Activated naive CD8-positive, alpha-beta T cell treated with anti-CD3 and anti-CD28 coated beads, Interleukin-2, amount 10 ng/mL, durations not matched to agents 7 days and 5 days (primary cell): ENCODE data around the gene SLC30A3. TPM values are rescaled to one million over a fixed set of nuclear protein-coding genes. Genes with fewer than 3 reads are reported as not detected.

Experiments used
- ATAC-seq: fragments of 150-1000 bp; cut with Tn5 transposase; one replicate; pipeline ENCODE4 v1.10.0; 2021; ENCODE audit warnings: low read depth, moderate library complexity
- POLR2A ChIA-PET: fragments of 350-600 bp; sonication (Branson Sonifier 250); formaldehyde crosslinking; loops from one replicate; lab custom pipeline; 2021; ENCODE audit warnings: antibody characterized with exemption; lab: Charles Lee
- DNase-seq: peaks from one replicate; pipeline ENCODE4 v3.0.0; 2021
- H3K27ac Mint-ChIP-seq: one replicate; pipeline ENCODE4 v1.8.0; 2022; ENCODE audit warnings: mild to moderate bottlenecking, mixed read lengths
- H3K27me3 Mint-ChIP-seq: one replicate; pipeline ENCODE4 v1.8.0; 2022; ENCODE audit warnings: mild to moderate bottlenecking, moderate library complexity, mixed read lengths
- H3K36me3 Mint-ChIP-seq: one replicate; pipeline ENCODE4 v1.8.0; 2021; ENCODE audit warnings: mild to moderate bottlenecking, mixed read lengths
- H3K4me1 Mint-ChIP-seq: one replicate; pipeline ENCODE4 v1.8.0; 2021; ENCODE audit warnings: mixed read lengths
- H3K4me3 Mint-ChIP-seq: one replicate; pipeline ENCODE4 v1.8.0; 2022; ENCODE audit warnings: mild to moderate bottlenecking, moderate library complexity, mixed read lengths
- H3K9me3 Mint-ChIP-seq: one replicate; pipeline ENCODE4 v1.8.0; 2021; ENCODE audit warnings: mixed read lengths
- total RNA-seq, 2 experiments: library from RNA; stranded (reverse); gene quantifications; one replicate each; pipeline ENCODE4 v1.2.3, GENCODE V29; 2021

SLC30A3 gene
- total RNA-seq, 2 experiments from 2014 or later, result 0.34 to 0.64 TPM

DNA sequence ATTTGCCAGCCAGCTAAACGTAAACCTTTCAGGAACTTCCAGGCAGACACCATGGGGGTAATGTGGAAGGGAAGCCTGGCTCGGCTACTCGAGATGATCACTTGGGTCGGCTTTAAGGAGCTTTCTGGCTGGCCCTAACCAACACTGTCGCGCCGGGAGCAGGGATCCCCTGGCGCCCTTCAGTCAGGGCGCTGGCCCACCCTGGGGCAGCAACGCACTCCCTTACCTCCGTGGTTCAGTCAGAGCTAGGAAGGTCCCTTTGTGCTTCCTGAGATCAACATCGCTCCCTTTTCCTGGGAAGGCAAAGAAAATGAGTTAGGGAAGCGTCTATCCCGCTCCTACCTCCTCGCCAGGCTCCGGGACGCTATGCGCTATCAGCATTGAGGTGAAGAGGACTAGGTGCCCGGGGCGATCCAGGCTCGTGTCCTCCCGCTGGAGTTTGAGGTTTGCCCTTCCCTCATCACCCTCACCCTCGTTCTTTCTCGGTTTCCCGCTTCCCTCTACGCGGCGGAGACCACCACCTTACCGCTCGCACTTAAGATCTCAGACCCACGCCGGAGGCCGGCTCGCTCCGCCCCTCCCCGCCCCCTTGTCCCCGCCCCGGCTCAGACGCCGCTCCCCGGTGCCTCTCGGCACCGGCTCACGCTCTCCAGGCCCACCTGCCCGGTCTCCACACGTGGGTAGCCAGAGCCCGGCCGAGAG is 51.5 kb downstream of the SLC30A3 start:
- DNase-seq (no peak), ATAC-seq (no peak)
- H3K4me1 Mint-ChIP-seq, result peaks cover 22% of the 10 kb centered on the region
- peak overlapping the region; percentile 99 for H3K4me3 Mint-ChIP-seq
- H3K27ac Mint-ChIP-seq, result peak overlapping the region; percentile 85
- POLR2A ChIA-PET, result interaction anchor here (0.6 to 1.8 kb wide), 15 partner anchors 12 to 235 kb away, joined by 3 to 12 read pairs (median 3); partner anchors contain the start of genes AGBL5, OST4, PPM1G and PREB
- H3K27me3 Mint-ChIP-seq, result no peaks in the 10 kb centered on the region
- H3K9me3 Mint-ChIP-seq, result no peaks in the 10 kb centered on the region
- H3K36me3 Mint-ChIP-seq, result peaks cover 4% of the 10 kb centered on the region

DNA sequence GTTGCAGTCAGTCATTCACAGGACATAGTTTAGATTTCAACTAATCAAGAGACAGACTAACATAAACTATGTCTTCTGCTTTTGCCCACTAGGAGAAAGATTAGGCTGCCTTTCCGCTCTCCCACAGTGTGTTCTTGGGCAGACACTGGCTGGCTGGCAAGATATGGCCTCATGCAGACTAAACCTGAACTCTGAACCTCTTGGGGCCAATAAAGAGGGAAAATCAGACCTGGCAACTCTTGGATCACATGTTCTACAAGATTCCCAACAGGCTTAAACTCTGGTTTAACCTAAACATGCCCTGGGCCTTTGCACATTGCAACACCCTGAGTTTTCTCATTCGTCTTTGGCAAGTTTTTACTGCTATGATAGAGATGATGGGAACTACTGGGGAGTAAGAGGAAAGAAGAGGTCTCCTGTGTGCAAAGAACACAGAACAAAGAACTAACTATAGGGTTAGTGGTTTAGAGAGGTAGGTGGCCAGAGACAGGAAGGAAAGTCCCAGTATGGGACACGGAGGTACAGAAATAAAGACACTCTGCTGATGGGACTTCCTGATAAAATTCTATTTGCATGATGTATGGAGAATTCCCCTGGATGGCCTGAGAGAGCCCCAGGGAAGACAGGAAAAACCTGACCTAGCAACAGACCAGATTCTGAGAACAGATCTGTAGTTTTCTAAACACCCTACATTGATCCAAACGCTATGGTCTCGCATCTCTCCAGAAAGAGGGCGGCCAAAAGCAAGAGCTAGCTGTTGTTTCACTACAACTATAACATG is 53.0 kb downstream of the SLC30A3 start:
- peaks cover 28% of the 10 kb centered on the region for H3K4me1 Mint-ChIP-seq
- peak overlapping the region; percentile 39 for H3K4me3 Mint-ChIP-seq
- POLR2A ChIA-PET, result no interaction called here
- H3K27ac Mint-ChIP-seq, result peak overlapping the region; percentile 10
- DNase-seq, result no peak
- peaks cover 9% of the 10 kb centered on the region for H3K36me3 Mint-ChIP-seq
- no peaks in the 10 kb centered on the region for H3K9me3 Mint-ChIP-seq
- no peaks in the 10 kb centered on the region for H3K27me3 Mint-ChIP-seq
- no peak for ATAC-seq

DNA sequence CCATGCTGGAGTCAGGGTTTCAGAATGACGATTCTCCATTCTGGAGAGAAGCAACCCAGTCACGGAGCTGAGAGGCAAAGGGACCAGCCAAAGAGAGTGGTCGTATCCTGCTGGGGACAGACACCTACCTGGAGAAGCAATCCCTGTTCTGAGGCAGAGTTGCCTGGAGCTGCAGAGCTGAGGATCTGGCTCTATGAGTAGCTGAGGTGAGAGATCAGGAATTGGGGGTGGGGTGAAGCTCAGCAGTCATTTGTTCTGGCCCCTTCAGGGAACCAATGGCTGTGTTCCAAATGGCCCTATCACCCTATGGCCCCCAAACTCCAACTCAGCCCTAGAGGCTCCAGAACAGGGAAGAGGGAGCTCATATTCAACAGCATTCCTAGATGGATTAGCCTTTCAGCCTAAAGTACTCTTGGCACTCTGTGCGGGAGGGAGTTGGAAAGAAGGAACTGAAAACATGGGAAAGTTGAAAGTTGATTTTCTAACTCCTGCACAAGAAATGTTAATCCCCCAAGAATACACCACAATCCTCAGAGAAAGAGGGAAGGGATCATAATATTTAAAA is 54.3 kb downstream of the SLC30A3 start:
- peaks cover 28% of the 10 kb centered on the region for H3K4me1 Mint-ChIP-seq

DNA sequence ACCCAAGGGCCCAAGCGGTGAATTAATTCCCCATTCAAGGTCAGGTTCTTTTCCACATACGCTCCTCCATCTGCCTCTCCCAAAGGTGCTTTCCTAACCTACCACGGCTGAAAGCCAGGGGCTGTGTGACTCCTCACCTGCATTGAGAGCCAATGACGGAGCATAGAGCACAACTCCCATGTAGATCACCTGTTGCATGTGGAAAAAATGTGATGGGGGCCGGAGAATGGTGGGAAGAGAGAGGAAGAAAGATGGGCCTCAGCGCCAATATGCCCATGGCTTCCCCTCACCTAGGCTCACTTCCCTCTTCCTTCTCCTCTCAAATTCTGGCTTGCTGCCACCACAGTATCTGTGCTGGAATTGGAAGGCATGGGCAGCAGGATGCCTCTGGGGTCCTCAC is 56.5 kb downstream of the SLC30A3 start:
- no peak overlapping the region for H3K4me3 Mint-ChIP-seq
- no peaks in the 10 kb centered on the region for H3K27me3 Mint-ChIP-seq
- peaks cover 21% of the 10 kb centered on the region for H3K4me1 Mint-ChIP-seq
- H3K36me3 Mint-ChIP-seq, result peaks cover 8% of the 10 kb centered on the region
- H3K27ac Mint-ChIP-seq, result no peak overlapping the region
- DNase-seq (no peak), ATAC-seq (no peak)
- no peaks in the 10 kb centered on the region for H3K9me3 Mint-ChIP-seq
- POLR2A ChIA-PET, result no interaction called here

More for the DNA sequence above, 54.3 kb downstream of the SLC30A3 start:
- H3K27ac Mint-ChIP-seq, result no peak overlapping the region
- POLR2A ChIA-PET, result no interaction called here
- H3K4me3 Mint-ChIP-seq, result no peak overlapping the region
- no peak for ATAC-seq
- no peaks in the 10 kb centered on the region for H3K27me3 Mint-ChIP-seq
- H3K9me3 Mint-ChIP-seq, result no peaks in the 10 kb centered on the region
- no peak for DNase-seq
- H3K36me3 Mint-ChIP-seq, result peaks cover 8% of the 10 kb centered on the region

DNA sequence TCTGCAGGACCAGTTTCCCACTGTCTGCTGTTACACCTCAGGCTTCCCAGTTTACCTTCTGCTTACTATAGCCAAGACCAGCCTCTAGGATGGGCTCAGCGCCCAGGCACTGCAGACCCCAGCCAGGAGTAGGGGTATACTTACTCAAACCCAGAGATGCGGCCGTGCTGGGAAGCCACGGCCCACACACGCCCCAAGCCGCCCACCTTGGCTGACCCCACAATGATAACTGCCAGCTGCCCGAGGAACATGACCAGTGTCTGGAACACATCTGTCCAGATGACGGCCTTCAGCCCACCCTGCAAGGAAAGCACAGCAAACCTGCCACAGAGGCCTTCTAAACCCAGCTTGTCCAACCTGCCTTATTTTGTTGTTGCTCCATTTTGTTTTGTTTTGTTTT is 57.6 kb downstream of the SLC30A3 start:
- DNase-seq, result no peak
- ATAC-seq, result no peak
- Mint-ChIP-seq H3K4me1 (peaks cover 21% of the 10 kb centered on the region), H3K27ac (peak overlapping the region; percentile 11), H3K4me3 (no peak overlapping the region), H3K27me3 (no peaks in the 10 kb centered on the region), H3K9me3 (no peaks in the 10 kb centered on the region), H3K36me3 (peaks cover 8% of the 10 kb centered on the region)
- POLR2A ChIA-PET, result interaction anchor here (1.0 kb wide), 1 partner anchor 133 kb away, joined by 3 read pairs; the partner anchor contains the start of gene OST4

DNA sequence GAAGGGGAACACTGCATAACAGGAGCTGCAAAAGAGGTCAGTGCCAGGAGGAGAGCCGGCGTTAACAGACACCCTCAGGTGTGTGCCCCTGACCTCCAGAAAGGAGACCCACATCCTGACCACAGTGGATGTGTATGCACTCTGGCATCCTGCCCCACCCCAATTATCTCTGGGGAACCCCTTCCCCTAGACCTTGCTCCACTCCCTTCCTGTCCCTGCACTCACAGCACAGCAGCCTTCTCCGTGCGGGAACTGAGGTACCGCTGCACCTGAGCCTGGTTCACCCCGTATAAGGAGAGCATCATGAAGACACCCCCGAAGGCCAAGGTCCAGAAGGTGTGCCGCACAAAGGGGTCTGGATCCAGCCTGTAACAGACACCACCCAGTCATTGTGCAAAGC is 58.3 kb downstream of the SLC30A3 start:
- H3K27me3 Mint-ChIP-seq, result no peaks in the 10 kb centered on the region
- POLR2A ChIA-PET, result interaction anchor here (1.0 kb wide), 1 partner anchor 133 kb away, joined by 3 read pairs; the partner anchor contains the start of gene OST4
- no peak overlapping the region for H3K4me3 Mint-ChIP-seq
- peak overlapping the region; percentile 51 for H3K27ac Mint-ChIP-seq
- H3K36me3 Mint-ChIP-seq, result peaks cover 8% of the 10 kb centered on the region
- ATAC-seq (no peak), DNase-seq (no peak)
- peaks cover 15% of the 10 kb centered on the region for H3K4me1 Mint-ChIP-seq
- H3K9me3 Mint-ChIP-seq, result no peaks in the 10 kb centered on the region

DNA sequence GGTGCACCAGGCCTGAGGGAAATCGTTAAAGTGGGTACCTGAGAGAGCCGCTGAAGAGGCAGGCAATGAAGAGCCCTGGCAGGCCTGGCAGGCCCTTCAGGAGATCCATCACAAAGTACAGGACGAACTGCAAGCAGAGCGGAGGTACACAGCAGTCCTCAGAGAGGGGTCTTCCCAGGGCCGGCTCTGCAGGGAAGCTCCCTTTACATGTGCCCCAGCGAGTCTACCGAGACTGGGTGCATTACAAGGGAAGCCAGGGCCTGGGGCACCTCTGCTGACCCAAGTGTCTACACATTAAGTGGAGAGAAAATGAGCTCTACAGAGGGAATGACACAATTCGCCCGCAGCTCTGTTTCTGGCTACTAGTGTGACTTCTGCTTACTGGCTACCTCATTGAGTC is 59.1 kb downstream of the SLC30A3 start:
- no peaks in the 10 kb centered on the region for H3K27me3 Mint-ChIP-seq
- ATAC-seq, result no peak
- POLR2A ChIA-PET, result no interaction called here

More for the DNA sequence above, 59.1 kb downstream of the SLC30A3 start:
- DNase-seq, result no peak
- Mint-ChIP-seq H3K36me3 (peaks cover 8% of the 10 kb centered on the region), H3K9me3 (no peaks in the 10 kb centered on the region), H3K27ac (no peak overlapping the region), H3K4me3 (no peak overlapping the region), H3K4me1 (peaks cover 13% of the 10 kb centered on the region)

Other genes starting within 250 kb of the SLC30A3 start
- 10 to 100 TPM; 68.1 to 70.8 TPM for gene TMEM214, start 230.1 kb downstream of the SLC30A3 start, total RNA-seq
- gene AGBL5, start 211.4 kb downstream of the SLC30A3 start, total RNA-seq, result 10 to 100 TPM; 14.9 to 18.0 TPM
- 100 to 1,000 TPM; 302 to 325 TPM for gene OST4, start 191.4 kb downstream of the SLC30A3 start, total RNA-seq
- gene EMILIN1, start 184.4 kb downstream of the SLC30A3 start, total RNA-seq, result 1 to 10 TPM in 1 of 2 experiments, under 1 TPM in 1; 0.91 to 1.2 TPM
- 10 to 100 TPM; 13.1 to 13.7 TPM for gene KHK, start 176.3 kb downstream of the SLC30A3 start, total RNA-seq
- 1 to 10 TPM; 1.6 TPM for gene CGREF1, start 143.9 kb downstream of the SLC30A3 start, total RNA-seq
- gene ABHD1, start 139.2 kb downstream of the SLC30A3 start, total RNA-seq, result 1 to 10 TPM in 1 of 2 experiments, under 1 TPM in 1; 0.77 to 1.4 TPM
- 10 to 100 TPM; 51.7 to 53.9 TPM for gene PREB, start 128.4 kb downstream of the SLC30A3 start, total RNA-seq
- gene PRR30, start 123.6 kb downstream of the SLC30A3 start, total RNA-seq, result not detected
- not detected for gene TCF23, start 114.0 kb downstream of the SLC30A3 start, total RNA-seq
- gene ATRAID, start 51.0 kb downstream of the SLC30A3 start, total RNA-seq, result 10 to 100 TPM; 74.9 to 84.6 TPM
- gene SLC5A6, start 50.8 kb downstream of the SLC30A3 start, total RNA-seq, result 10 to 100 TPM; 31.6 to 32.2 TPM
- 10 to 100 TPM; 60.1 to 60.4 TPM for gene CAD, start 45.7 kb downstream of the SLC30A3 start, total RNA-seq
- gene DNAJC5G, start 12.4 kb upstream of the SLC30A3 start, total RNA-seq, result not detected
- gene TRIM54, start 19.4 kb upstream of the SLC30A3 start, total RNA-seq, result under 1 TPM in 1 of 2 experiments, not detected in 1; 0.19 TPM
- gene UCN, start 45.4 kb upstream of the SLC30A3 start, total RNA-seq, result 1 to 10 TPM; 3.7 to 5.1 TPM
- 100 to 1,000 TPM in 1 of 2 experiments, 10 to 100 TPM in 1; 93.4 to 100 TPM for gene MPV17, start 60.0 kb upstream of the SLC30A3 start, total RNA-seq
- gene GTF3C2, start 93.7 kb upstream of the SLC30A3 start, total RNA-seq, result 10 to 100 TPM; 66.4 to 70.8 TPM
- 10 to 100 TPM; 38.3 to 39.2 TPM for gene EIF2B4, start 107.3 kb upstream of the SLC30A3 start, total RNA-seq
- gene SNX17, start 107.6 kb upstream of the SLC30A3 start, total RNA-seq, result 100 to 1,000 TPM; 113 to 116 TPM
- 10 to 100 TPM; 16.4 to 18.6 TPM for gene ZNF513, start 117.7 kb upstream of the SLC30A3 start, total RNA-seq
- 10 to 100 TPM; 90.1 to 91.3 TPM for gene PPM1G, start 146.5 kb upstream of the SLC30A3 start, total RNA-seq
- gene NRBP1, start 165.6 kb upstream of the SLC30A3 start, total RNA-seq, result 10 to 100 TPM; 92.2 to 92.5 TPM
- 10 to 100 TPM; 12.2 to 13.9 TPM for gene KRTCAP3, start 179.3 kb upstream of the SLC30A3 start, total RNA-seq
- gene IFT172, start 226.7 kb upstream of the SLC30A3 start, total RNA-seq, result 10 to 100 TPM; 17.9 to 18.8 TPM
- gene FNDC4, start 232.2 kb upstream of the SLC30A3 start, total RNA-seq, result not detected
- not detected for gene GCKR, start 233.8 kb upstream of the SLC30A3 start, total RNA-seq